Measurements from ENCODE around the gene HPGD.

The HPGD gene

GRCh38 chr4:174461466-174462106 lies 60.7 kb downstream of the HPGD start:
- no peak for DNase-seq

GRCh38 chr4:174460684-174461083 lies 61.6 kb downstream of the HPGD start:
- DNase-seq: no peak

GRCh38 chr4:174457468-174457867 lies 64.8 kb downstream of the HPGD start:
- DNase-seq: no peak

GRCh38 chr4:174454815-174455473 lies 67.3 kb downstream of the HPGD start:
- DNase-seq: no peak

GRCh38 chr4:174451718-174452296 lies 70.5 kb downstream of the HPGD start:
- DNase-seq: no peak

- no peak for DNase-seq
These were observed 71.5 kb downstream of the HPGD start for GRCh38 chr4:174450786-174451125.

GRCh38 chr4:174449944-174450785 lies 72.1 kb downstream of the HPGD start:
- DNase-seq: no peak

GRCh38 chr4:174449152-174449551 lies 73.1 kb downstream of the HPGD start:
- DNase-seq: no peak

GRCh38 chr4:174444390-174444789 lies 77.9 kb downstream of the HPGD start:
- no peak for DNase-seq
